Cardiac fibroblast (primary cell): ENCODE results near the gene CLIP4.

ENCODE experiments used
- DNase-seq, 2 donors: peaks; one replicate each; pipeline versions ENCODE4 v3.0.0 to v3.0.0-alpha.2; 2010; ENCODE audit warnings: low read depth in 2 of 2
- H3K4me3 ChIP-seq, 2 donors: replicated peaks in 1 of 2; 1 replicate in 1 of 2; 2 replicates in 1 of 2; pipeline ENCODE4 v1.5.1; 2011; ENCODE audit warnings: low read depth in 2 of 2, low read length in 2 of 2, mild to moderate bottlenecking in 2 of 2, moderate library complexity in 1 of 2
- CTCF ChIP-seq: IDR thresholded peaks from one replicate; pipeline ENCODE4 v1.5.1; 2011; ENCODE audit warnings: low read depth, mild to moderate bottlenecking, low read length, inconsistent platforms

The CLIP4 gene

GRCh38 chr2:29226808-29227207 lies 111.6 kb downstream of the CLIP4 start:
- no peak for TF ChIP-seq CTCF
- DNase-seq, result no peak
- H3K4me3 ChIP-seq, result no peak overlapping the region

- no peak for TF ChIP-seq CTCF
- H3K4me3 ChIP-seq, result no peak overlapping the region
- no peak for DNase-seq
Measured at GRCh38 chr2:29227935-29228675, 112.9 kb downstream of the CLIP4 start.

- no peak for TF ChIP-seq CTCF
- no peak for DNase-seq
- no peak overlapping the region for H3K4me3 ChIP-seq
Measured at GRCh38 chr2:29228947-29229346, 113.7 kb downstream of the CLIP4 start.

- DNase-seq, result no peak
- no peak overlapping the region for H3K4me3 ChIP-seq
- no peak for TF ChIP-seq CTCF
Measured at GRCh38 chr2:29229640-29230039, 114.4 kb downstream of the CLIP4 start.

GRCh38 chr2:29232041-29232440 lies 116.8 kb downstream of the CLIP4 start:
- H3K4me3 ChIP-seq, result no peak overlapping the region
- no peak for TF ChIP-seq CTCF
- no peak for DNase-seq

- no peak for DNase-seq
- no peak overlapping the region for H3K4me3 ChIP-seq
- TF ChIP-seq CTCF, result no peak
Measured at GRCh38 chr2:29233428-29233827, 118.2 kb downstream of the CLIP4 start.

- no peak for TF ChIP-seq CTCF
- no peak for DNase-seq
- no peak overlapping the region for H3K4me3 ChIP-seq
Measured at GRCh38 chr2:29235411-29235810, 120.2 kb downstream of the CLIP4 start.
